ENCODE data around the gene GPR35.

GPR35 gene

GRCh38 chr2:240582781-240583180, 42.5 kb upstream of the GPR35 start:
- H3K9ac ChIP-seq (ENCODE audit: low read length) = no peak overlapping the region
- no peaks in the 10 kb centered on the region for H4K20me1 ChIP-seq (ENCODE audit: insufficient read depth, low read length)
- peaks cover 6% of the 10 kb centered on the region; the same call in 1 of the 2 replicates for H3K79me2 ChIP-seq (ENCODE audit: insufficient read depth, low read length)
- peaks cover 12% of the 10 kb centered on the region; the same call in 1 of the 2 replicates for H3K36me3 ChIP-seq (ENCODE audit: insufficient read depth, low read length)
- H3K4me1 ChIP-seq (ENCODE audit: insufficient read depth, low read length, severe bottlenecking) = peaks cover 59% of the 10 kb centered on the region
- peak overlapping the region; percentile 98 for H3K27ac ChIP-seq (ENCODE audit: low read depth, low read length, poor library complexity, severe bottlenecking)
- H3F3A ChIP-seq (ENCODE audit: insufficient read depth, low read length) = no peaks in the 10 kb centered on the region
- H3K9me3 ChIP-seq (ENCODE audit: low read length) = no peaks in the 10 kb centered on the region
- no peak overlapping the region for H3K4me3 ChIP-seq (ENCODE audit: low read depth, low read length, poor library complexity, severe bottlenecking)
- no peak overlapping the region for H3K4me2 ChIP-seq (ENCODE audit: low read length)
- no peak overlapping the region for H2AFZ ChIP-seq (ENCODE audit: low read length)
- no peak for TF ChIP-seq CTCF (IDR thresholded peaks at IDR 0.05; ENCODE audit: low read length)
- no peak for TF ChIP-seq EZH2 (IDR thresholded peaks at IDR 0.05; ENCODE audit: borderline replicate concordance, low read length)
- no peaks in the 10 kb centered on the region for H3K9me2 ChIP-seq (ENCODE audit: low read depth, low read length)
- H3K27me3 ChIP-seq (ENCODE audit: insufficient read depth, low read length) = no peaks in the 10 kb centered on the region

DNA sequence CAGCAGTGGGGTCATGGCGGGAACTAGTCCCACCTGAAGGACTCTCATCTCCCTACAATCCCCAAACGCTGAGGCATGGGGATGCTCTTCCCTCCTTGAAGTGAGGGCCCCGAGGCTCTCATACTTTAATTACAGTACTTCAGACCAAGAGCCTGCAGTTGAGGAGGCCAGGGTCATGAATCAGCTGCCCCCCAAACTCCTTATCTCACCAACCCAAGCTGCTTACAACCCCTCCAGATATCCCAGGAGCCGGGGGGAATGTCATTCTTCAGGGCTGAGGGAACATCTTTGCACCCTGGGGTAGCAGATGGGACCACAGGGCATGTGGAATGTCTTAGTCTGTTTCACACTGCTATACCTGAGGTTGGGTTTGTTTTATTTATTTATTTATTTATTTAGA, 41.5 kb upstream of the GPR35 start:
- Histone ChIP-seq H3K4me2 (ENCODE audit: low read length) (no peak overlapping the region), H3K27ac (ENCODE audit: low read depth, low read length, poor library complexity, severe bottlenecking) (peak overlapping the region; percentile 98), H3K79me2 (ENCODE audit: insufficient read depth, low read length) (peaks cover 6% of the 10 kb centered on the region; the same call in 1 of the 2 replicates), H3K4me3 (ENCODE audit: low read depth, low read length, poor library complexity, severe bottlenecking) (no peak overlapping the region), H3K9me3 (ENCODE audit: low read length) (no peaks in the 10 kb centered on the region), H3K9me2 (ENCODE audit: low read depth, low read length) (no peaks in the 10 kb centered on the region), H3K27me3 (ENCODE audit: insufficient read depth, low read length) (no peaks in the 10 kb centered on the region), H3K36me3 (ENCODE audit: insufficient read depth, low read length) (peaks cover 3% of the 10 kb centered on the region; the same call in 1 of the 2 replicates), H3F3A (ENCODE audit: insufficient read depth, low read length) (no peaks in the 10 kb centered on the region), H2AFZ (ENCODE audit: low read length) (no peak overlapping the region), H4K20me1 (ENCODE audit: insufficient read depth, low read length) (no peaks in the 10 kb centered on the region), H3K4me1 (ENCODE audit: insufficient read depth, low read length, severe bottlenecking) (peaks cover 67% of the 10 kb centered on the region), H3K9ac (ENCODE audit: low read length) (no peak overlapping the region)
- no peak for TF ChIP-seq CTCF (IDR thresholded peaks at IDR 0.05; ENCODE audit: low read length)
- TF ChIP-seq EZH2 (IDR thresholded peaks at IDR 0.05; ENCODE audit: borderline replicate concordance, low read length) = no peak

- no peaks in the 10 kb centered on the region for H3K27me3 ChIP-seq (ENCODE audit: insufficient read depth, low read length)
- H3K9ac ChIP-seq (ENCODE audit: low read length) = peak overlapping the region; percentile 80
- H3K4me2 ChIP-seq (ENCODE audit: low read length) = peak overlapping the region; percentile 83
- no peaks in the 10 kb centered on the region for H3K9me3 ChIP-seq (ENCODE audit: low read length)
- no peaks in the 10 kb centered on the region for H3K36me3 ChIP-seq (ENCODE audit: insufficient read depth, low read length)
- no peak overlapping the region for H2AFZ ChIP-seq (ENCODE audit: low read length)
- H3K9me2 ChIP-seq (ENCODE audit: low read depth, low read length) = no peaks in the 10 kb centered on the region
- peaks cover 59% of the 10 kb centered on the region for H3K4me1 ChIP-seq (ENCODE audit: insufficient read depth, low read length, severe bottlenecking)
- H3F3A ChIP-seq (ENCODE audit: insufficient read depth, low read length) = no peaks in the 10 kb centered on the region
- peak overlapping the region; percentile 71 for H3K4me3 ChIP-seq (ENCODE audit: low read depth, low read length, poor library complexity, severe bottlenecking)
- H3K27ac ChIP-seq (ENCODE audit: low read depth, low read length, poor library complexity, severe bottlenecking) = peak overlapping the region; percentile 98
- H4K20me1 ChIP-seq (ENCODE audit: insufficient read depth, low read length) = no peaks in the 10 kb centered on the region
- TF ChIP-seq EZH2 (IDR thresholded peaks at IDR 0.05; ENCODE audit: borderline replicate concordance, low read length) (no peak), CTCF (IDR thresholded peaks at IDR 0.05; ENCODE audit: low read length) (no peak)
- H3K79me2 ChIP-seq (ENCODE audit: insufficient read depth, low read length) = peaks cover 6% of the 10 kb centered on the region; the same call in 1 of the 2 replicates
Observed at GRCh38 chr2:240584486-240585031, 40.7 kb upstream of the GPR35 start.
